ENCODE data around the gene SF1.

SF1 gene

DNA sequence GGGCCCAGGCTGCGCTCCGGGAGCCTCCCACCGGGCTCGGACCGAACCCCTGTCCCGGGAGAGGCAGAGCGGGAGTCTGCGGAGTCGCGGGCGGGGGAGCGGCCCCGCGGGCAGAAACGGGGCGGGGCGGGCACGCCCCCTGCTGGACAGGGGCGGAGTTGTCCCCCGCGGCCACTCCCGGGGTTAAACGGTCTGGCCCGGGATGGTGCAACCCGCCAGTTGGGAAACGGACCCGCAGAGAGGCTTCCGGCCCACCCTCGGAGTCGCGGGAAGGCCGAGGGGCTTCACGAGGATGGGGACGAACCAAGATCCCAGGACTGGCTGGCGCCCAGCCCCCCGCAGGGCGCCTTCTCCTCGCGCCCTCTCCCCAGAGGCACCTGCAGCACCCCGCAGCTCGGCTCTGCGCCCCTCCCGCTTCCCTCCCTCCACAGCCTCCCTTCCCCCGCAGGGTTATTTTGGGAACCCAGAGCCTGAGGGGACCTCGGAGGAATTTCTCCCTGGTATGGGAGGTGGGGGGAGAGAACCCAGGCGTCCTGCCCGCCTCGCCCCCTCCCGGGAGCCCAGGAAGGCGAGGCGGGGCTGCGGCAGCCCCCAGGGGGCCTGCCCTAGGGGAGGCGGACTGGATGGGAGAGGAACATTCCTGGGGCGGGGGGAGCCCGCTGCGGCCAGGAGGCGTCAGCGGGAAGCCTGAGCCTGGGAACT lies 35.3 kb downstream of the SF1 start:
- peak overlapping the region; percentile 64 for H3K4me3 ChIP-seq (ENCODE audit: low read depth, low read length)
- peak; percentile 96 for TF ChIP-seq CTCF (IDR thresholded peaks at IDR 0.05; ENCODE audit: borderline replicate concordance, insufficient read depth, low read depth, low read length)

- no peak for TF ChIP-seq CTCF (IDR thresholded peaks at IDR 0.05; ENCODE audit: borderline replicate concordance, insufficient read depth, low read depth, low read length)
- H3K4me3 ChIP-seq (ENCODE audit: low read depth, low read length) = peak overlapping the region; percentile 64
Measured at GRCh38 chr11:64742087-64742888, 36.1 kb downstream of the SF1 start.

DNA sequence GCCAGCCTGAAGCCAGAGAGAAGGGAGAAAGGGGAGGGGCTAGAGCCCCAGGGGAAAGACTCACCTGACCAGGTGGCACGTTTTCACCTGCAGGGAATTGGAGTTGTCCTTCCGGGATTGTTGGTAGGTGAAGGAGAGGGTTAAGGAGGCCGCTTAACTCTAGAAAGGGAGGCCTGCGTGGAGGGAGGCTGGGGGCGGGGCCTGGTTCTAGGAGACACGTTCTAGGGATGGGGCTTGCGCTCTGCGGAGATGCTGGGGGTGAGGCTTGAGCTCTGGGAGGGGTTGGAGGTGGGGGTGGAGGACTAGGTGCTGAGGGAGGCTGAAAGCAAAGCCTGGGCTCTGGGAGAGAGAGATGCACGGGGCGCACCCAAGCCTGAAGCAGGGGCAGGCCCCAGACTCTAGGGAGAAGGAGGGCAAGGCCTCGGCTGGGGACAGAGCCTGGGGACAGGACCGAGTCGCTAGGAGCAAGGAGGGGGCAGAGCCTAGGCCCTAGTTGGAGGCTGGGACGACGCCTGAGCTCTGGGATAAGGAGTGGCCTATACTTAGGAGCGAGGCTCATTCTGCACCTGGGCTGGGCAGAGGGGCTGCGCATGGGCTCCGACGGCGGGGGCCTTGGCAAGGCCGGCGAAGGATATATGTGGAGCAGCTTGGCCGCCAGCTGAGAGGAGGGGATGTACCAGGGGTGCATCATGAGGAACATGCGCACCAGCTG lies 36.8 kb downstream of the SF1 start:
- no peak overlapping the region for H3K4me3 ChIP-seq (ENCODE audit: low read depth, low read length)
- TF ChIP-seq CTCF (IDR thresholded peaks at IDR 0.05; ENCODE audit: borderline replicate concordance, insufficient read depth, low read depth, low read length) = no peak

- TF ChIP-seq CTCF (IDR thresholded peaks at IDR 0.05; ENCODE audit: borderline replicate concordance, insufficient read depth, low read depth, low read length) = no peak
- H3K4me3 ChIP-seq (ENCODE audit: low read depth, low read length) = no peak overlapping the region
Measured at GRCh38 chr11:64739871-64740270, 38.5 kb downstream of the SF1 start.

DNA sequence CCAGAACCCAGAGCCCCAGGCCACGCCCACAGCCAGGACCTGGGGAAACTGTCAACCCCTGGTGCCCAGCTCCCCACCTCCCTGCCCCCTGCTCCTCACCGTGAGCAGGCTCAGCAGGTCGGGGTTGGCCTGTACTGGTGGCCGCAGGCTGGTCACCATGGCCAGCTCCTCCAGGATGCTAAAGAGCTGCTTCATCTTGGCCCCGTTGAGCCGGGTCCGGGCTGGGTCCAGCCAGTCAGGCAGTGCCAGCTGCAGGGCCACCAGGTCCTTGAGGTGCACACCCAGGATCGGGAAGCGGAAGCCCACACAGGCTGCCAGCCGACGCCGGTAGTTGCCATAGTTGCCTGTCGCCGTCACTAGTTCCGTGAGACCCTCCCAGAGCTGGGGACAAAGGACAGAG lies 41.7 kb downstream of the SF1 start:
- TF ChIP-seq CTCF (IDR thresholded peaks at IDR 0.05; ENCODE audit: borderline replicate concordance, insufficient read depth, low read depth, low read length) = no peak
- H3K4me3 ChIP-seq (ENCODE audit: low read depth, low read length) = no peak overlapping the region

DNA sequence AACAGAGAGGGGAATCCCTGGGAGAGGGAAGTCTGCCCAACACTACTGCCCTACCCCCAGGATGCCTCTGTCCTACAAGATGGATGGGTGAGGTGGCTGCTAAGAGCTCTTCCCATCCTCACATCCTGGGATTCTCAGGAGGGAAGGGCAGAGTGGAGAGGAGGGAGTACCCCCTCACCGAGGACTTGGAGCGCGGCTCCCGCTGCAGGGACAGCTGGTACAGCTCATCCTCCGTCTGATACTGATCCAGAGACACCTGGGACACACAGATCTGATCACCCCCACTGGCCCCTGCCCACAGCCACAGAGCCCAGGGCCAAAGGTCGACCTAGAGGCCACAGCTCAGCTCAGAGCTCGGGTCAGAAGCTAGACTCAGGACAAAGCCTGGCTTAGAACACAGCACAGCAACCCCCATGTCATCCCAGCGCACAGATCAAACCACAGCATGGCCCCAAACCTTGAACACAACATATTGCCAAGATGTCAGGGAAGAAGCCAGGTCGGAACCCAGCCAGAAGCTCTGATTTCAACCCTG lies 42.5 kb downstream of the SF1 start:
- TF ChIP-seq CTCF (IDR thresholded peaks at IDR 0.05; ENCODE audit: borderline replicate concordance, insufficient read depth, low read depth, low read length) = no peak
- H3K4me3 ChIP-seq (ENCODE audit: low read depth, low read length) = no peak overlapping the region
